Measurements from ENCODE around the gene ASMT. TPM values are rescaled to one million over a fixed set of nuclear protein-coding genes. Genes with fewer than 3 reads are reported as not detected.

ASMT gene
- total and polyA plus RNA-seq, 10 of the 15 experiments (the other 5 are each of a cell fraction or from before 2014, with no cell fraction given): 0.18 to 0.29 TPM; not detected in 8

DNA sequence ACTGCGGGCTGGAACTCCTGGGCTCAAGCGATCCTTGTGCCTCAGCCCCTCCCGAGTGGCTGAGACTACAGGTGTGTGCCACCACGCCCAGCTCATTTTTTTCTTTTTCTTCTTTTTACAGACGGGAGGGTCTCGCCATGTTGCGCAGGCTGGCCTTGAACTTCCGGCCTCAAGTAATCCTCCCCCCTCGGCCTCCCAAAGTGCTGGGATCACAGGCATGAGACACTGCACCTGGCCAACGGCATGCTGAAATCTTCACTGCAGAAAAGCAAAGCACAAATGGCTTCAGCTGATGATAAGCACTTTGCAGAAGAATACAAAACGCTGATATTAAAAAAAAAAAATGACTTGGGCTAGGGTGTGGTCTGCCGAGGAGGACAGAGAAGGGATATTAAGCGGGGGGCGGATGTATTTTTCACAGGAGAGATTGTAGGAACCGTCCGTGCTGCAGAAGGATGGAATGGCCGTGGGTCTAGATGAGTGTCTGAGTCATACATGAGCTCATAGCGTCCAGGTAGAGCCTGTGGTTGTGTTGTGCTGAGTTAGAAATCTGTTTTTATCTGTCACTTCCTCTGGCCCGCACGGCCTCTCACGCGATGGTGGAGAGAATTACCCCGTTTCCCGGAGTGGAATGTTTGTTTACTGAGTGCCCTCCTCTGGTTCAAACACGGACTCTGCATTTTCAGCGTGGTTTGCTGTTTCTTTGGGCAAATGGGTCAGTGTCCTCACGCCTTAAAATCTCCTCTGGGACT lies 32.0 kb upstream of the ASMT start (continued):
- TF ChIP-seq RELB (IDR thresholded peaks at IDR 0.05; ENCODE audit: low read depth) (peak; percentile 70; the same call in 1 of the 2 replicates), EP300 (IDR thresholded peaks at IDR 0.05; ENCODE audit: borderline replicate concordance in 1 of 2, control insufficient read depth in 1 of 2, low read depth in 2 of 2, low read length in 2 of 2) (peak; percentile 46 to 69; a peak in 3 of 4 replicates), RUNX3 (IDR thresholded peaks at IDR 0.05; ENCODE audit: low read length) (peak; percentile 91), YY1 (IDR thresholded peaks at IDR 0.05; ENCODE audit: low read depth, low read length) (peak; percentile 60; the same call in 1 of the 2 replicates), POLR2A (IDR thresholded peaks at IDR 0.05; ENCODE audit: low read depth, low read length) (no peak), NFIC (IDR thresholded peaks at IDR 0.05; ENCODE audit: low read depth, low read length) (peak; percentile 89; the same call in 1 of the 2 replicates), ZBED1 (IDR thresholded peaks at IDR 0.05; ENCODE audit: borderline replicate concordance) (peak; percentile 52; the same call in 1 of the 2 replicates), HDAC6 (IDR thresholded peaks at IDR 0.05; ENCODE audit: unreplicated experiment) (no peak), CREB1 (IDR thresholded peaks at IDR 0.05; ENCODE audit: low read depth) (peak; percentile 91), CREM (IDR thresholded peaks at IDR 0.05; ENCODE audit: low read depth) (peak; percentile 93), CBFB (IDR thresholded peaks at IDR 0.05; ENCODE audit: low read depth) (peak; percentile 53; the same call in 1 of the 2 replicates), BHLHE40 (IDR thresholded peaks at IDR 0.05; ENCODE audit: borderline replicate concordance in 1 of 2, low read depth in 2 of 2, low read length in 1 of 2) (peak; percentile 55 to 58; a peak in 3 of 4 replicates), EGR1 (IDR thresholded peaks at IDR 0.05; ENCODE audit: borderline replicate concordance in 1 of 2, low read depth in 2 of 2, low read length in 2 of 2) (no peak), PAX5 (IDR thresholded peaks at IDR 0.05; ENCODE audit: borderline replicate concordance, low read depth, low read length) (peak; percentile 36; the same call in 1 of the 2 replicates), DPF2 (IDR thresholded peaks at IDR 0.05) (peak; percentile 49; the same call in 1 of the 2 replicates), CHD4 (IDR thresholded peaks at IDR 0.05) (no peak), BCL3 (IDR thresholded peaks at IDR 0.05; ENCODE audit: borderline replicate concordance, insufficient read depth, low read depth, low read length, poor library complexity, severe bottlenecking) (no peak), MEF2A (IDR thresholded peaks at IDR 0.05; ENCODE audit: insufficient read depth, low read depth, low read length) (peak; percentile 79), TCF3 (IDR thresholded peaks at IDR 0.05; ENCODE audit: borderline replicate concordance, insufficient read depth, low read depth, low read length) (0 out of 2 replicates have a peak, but pooled peaks have one; percentile 28), ATF7 (IDR thresholded peaks at IDR 0.05; ENCODE audit: low read depth) (peak; percentile 78), SPI1 (IDR thresholded peaks at IDR 0.05; ENCODE audit: borderline replicate concordance, insufficient read depth, low read depth, low read length) (peak; percentile 71), IKZF1 (conservative IDR thresholded peaks at IDR 0.05) (peak; percentile 66), JUNB (IDR thresholded peaks at IDR 0.05) (peak; percentile 82), RAD21 (IDR thresholded peaks at IDR 0.05; ENCODE audit: insufficient read depth, low read depth, low read length) (peak; percentile 39; the same call in 1 of the 2 replicates), CBX5 (IDR thresholded peaks at IDR 0.05; ENCODE audit: low read depth) (0 out of 2 replicates have a peak, but pooled peaks have one; percentile 38)
- TF ChIP-seq, protein P1, sequence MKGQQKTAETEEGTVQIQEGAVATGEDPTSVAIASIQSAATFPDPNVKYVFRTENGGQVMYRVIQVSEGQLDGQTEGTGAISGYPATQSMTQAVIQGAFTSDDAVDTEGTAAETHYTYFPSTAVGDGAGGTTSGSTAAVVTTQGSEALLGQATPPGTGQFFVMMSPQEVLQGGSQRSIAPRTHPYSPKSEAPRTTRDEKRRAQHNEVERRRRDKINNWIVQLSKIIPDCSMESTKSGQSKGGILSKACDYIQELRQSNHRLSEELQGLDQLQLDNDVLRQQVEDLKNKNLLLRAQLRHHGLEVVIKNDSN (IDR thresholded peaks at IDR 0.05; ENCODE audit: borderline replicate concordance, extremely low read length, insufficient read depth, low read depth, low read length): no peak
- TF ChIP-seq, protein P2, sequence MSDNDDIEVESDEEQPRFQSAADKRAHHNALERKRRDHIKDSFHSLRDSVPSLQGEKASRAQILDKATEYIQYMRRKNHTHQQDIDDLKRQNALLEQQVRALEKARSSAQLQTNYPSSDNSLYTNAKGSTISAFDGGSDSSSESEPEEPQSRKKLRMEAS (IDR thresholded peaks at IDR 0.05; ENCODE audit: low read depth, low read length): no peak
